GM18520 (cell line): ENCODE results near the gene MPHOSPH8.

Experiments used
- ATAC-seq: cut with Tn5 transposase; IDR thresholded peaks from one replicate; pipeline ENCODE4 v1.9.1; 2021; ENCODE audit not compliant: unreplicated experiment

MPHOSPH8 gene, protein sequence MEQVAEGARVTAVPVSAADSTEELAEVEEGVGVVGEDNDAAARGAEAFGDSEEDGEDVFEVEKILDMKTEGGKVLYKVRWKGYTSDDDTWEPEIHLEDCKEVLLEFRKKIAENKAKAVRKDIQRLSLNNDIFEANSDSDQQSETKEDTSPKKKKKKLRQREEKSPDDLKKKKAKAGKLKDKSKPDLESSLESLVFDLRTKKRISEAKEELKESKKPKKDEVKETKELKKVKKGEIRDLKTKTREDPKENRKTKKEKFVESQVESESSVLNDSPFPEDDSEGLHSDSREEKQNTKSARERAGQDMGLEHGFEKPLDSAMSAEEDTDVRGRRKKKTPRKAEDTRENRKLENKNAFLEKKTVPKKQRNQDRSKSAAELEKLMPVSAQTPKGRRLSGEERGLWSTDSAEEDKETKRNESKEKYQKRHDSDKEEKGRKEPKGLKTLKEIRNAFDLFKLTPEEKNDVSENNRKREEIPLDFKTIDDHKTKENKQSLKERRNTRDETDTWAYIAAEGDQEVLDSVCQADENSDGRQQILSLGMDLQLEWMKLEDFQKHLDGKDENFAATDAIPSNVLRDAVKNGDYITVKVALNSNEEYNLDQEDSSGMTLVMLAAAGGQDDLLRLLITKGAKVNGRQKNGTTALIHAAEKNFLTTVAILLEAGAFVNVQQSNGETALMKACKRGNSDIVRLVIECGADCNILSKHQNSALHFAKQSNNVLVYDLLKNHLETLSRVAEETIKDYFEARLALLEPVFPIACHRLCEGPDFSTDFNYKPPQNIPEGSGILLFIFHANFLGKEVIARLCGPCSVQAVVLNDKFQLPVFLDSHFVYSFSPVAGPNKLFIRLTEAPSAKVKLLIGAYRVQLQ

DNA sequence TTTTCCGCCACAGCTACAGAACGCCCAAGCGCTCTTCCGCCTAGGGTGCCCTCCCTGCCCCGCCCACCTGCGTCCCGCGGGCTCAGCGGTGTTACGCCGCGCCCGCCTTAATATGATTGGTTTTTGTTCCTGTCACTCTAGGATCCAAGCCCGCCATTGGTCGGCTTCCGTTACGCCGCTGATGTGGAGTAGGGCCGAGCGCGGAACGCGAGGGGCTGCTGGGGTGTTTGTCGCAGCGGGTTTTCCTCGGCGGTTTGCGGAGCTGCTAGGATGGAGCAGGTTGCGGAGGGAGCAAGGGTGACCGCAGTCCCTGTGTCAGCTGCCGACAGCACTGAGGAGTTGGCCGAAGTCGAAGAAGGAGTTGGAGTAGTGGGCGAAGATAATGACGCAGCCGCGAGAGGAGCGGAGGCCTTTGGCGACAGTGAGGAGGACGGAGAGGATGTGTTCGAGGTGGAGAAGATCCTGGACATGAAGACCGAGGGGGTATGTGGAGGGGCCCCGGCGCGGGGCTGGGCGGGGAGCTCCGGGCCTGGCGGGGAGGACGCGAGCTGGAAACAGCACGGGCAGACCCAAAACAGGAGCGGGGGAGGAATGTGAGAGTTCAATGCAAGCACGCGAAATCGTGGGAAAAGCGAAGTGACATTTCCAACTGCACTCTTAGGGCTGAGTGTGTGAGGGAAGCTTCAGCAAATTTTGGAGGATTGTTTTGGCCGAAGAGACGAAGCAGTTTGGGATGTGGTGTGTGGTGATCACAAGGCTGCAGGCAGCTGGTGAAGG is at the start of gene MPHOSPH8:
TSS of gene MPHOSPH8 (plus strand) at position 181 of the 777 bp plus-strand sequence. CDS start at position 271, 90 bp downstream.
- peak; percentile 97 for ATAC-seq

DNA sequence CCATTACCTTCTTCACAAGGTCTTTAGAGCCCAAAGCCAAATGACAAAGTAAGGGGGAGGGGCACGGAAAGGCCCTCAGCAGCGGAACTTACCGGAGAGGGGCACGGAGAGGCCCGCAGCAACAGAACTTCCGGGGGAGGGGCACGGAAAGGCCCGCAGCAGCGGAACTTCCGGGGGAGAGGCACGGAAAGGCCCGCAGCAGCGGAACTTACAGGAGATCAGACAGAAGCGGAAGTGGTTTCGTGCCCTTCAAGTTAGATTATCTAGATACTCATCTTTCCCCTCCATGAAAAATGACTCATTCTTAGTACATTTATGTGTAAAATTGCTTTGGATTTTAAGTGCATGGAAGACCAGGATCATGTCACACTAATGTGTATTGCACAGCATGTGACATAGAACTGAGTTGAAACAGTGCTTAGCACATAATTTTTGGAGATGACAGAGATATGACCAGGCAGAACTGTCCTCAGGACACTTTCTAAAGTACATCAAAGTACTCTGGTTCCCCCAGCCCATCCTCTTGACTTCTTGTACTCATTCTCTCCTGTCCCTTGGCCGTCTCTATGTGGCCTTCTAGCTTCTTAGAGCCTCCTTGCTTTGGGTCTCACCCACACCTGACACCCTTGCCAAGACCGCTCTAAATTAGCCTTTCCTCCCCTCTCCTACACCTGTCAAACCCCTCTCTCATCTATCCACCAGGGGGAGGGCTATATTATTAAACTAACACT is 46.4 kb upstream of the MPHOSPH8 start:
- peak; percentile 73 for ATAC-seq

DNA sequence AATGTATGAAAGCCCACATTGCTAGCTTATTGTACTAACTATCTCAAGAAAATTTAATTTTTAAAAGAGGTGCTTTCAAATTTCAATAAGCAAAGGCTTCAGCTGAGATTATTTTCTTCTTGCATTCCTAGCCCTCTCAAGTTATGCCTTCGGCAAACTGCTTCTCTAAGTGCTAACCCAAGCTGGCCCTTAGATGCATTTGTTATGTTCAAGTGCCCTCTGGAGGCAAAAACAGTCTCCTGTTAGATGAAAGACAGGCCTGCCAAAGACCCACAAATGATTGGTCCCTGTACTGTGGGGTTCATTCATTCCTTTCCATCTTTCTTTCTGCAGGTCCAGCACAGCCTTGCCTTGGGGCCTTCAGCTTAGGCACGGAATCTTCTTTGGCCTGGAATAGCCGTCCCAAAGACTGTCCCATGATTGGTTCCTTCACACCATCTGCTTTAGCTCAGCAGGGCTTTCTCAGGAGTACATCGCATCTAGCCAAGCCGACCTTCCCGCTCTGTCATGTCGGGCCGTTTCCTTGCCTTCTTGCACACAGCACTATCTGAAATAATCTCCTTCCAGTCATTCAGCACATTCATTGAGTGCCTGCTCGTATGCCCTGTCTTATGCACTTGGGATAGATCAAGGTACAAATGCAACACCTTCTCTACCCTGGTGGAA is 45.7 kb upstream of the MPHOSPH8 start:
- ATAC-seq = peak; percentile 62

DNA sequence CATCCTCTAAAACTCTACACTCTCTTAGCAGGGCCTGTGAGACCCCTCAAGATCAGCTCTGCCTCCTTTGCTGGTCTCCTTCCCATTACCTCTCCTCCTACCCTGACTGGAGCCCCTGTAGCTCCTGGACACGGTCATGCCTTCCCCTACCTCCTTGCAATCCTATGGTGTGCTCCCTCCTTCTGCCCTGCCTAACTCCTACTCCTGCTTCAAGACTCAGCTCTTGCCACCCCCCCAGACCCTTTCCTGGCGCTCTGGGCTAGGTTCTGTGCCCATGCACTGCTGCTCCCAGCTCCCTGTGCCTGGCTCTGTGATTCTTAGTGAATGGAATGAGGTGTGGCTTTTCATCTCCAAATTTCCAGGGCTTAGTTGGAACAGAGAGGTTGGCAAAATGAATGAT is 44.1 kb upstream of the MPHOSPH8 start:
- no peak for ATAC-seq

DNA sequence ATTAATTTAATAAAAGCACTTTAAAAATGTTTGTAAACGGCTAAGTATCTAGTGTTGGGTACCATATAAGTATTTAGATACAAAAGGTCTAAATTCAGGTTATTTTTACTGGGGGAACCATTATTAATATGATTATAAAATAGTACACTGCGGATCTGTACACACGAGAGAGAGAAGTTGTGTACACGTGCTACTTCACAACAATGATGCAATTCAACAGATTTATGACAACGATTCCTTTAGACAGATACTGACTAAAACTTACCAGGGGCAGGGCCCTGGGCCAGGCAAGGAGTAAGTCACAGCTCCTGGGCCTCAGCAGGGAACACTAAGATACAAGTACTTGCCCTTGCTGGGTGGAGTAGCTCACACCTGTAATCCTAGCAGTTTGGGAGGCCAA is 43.0 kb upstream of the MPHOSPH8 start:
- ATAC-seq = no peak

DNA sequence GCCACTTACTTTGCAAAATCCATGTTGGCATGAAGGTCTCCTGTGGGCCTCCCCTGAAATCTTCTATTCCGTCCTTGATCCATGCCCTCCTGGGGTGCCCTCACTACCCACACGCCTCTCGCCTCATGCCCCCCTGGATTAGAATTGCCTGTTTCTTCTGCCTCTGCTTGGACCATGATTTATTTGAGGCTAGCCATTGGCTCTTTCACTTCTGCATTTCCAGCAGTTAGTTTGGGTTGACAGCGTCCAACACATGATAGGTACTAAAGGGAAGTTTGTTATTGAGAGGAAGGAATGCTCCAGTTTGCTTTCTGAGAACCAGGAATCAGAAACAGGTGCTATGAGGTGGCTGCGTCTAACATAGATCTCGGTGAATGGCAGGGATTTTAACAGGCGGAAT is 41.6 kb upstream of the MPHOSPH8 start:
- no peak for ATAC-seq

DNA sequence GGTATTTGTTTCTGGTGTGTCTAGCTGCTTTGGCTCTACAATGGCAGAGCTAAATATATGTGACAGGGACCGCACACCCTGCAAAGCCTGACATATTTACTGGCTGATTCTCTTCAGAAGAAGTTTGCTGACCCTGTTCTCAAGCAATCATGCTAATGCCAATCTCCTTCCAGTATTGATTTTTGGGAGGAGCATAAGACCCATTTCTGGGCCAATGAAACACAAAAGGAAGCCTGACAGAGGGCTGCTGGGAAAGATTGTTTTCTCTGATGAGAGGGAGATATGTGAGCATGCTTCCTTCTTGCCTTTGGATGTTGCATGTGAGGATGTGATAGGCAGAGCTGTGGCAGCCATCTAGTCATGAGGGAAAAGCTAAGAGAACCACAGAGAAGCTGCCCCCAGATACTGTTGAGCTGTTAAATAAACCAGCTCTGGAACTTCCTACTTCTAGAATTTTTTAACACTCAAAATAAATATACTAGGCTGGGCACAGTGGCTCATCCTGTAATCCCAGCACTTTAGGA is 40.7 kb upstream of the MPHOSPH8 start:
- ATAC-seq = no peak

DNA sequence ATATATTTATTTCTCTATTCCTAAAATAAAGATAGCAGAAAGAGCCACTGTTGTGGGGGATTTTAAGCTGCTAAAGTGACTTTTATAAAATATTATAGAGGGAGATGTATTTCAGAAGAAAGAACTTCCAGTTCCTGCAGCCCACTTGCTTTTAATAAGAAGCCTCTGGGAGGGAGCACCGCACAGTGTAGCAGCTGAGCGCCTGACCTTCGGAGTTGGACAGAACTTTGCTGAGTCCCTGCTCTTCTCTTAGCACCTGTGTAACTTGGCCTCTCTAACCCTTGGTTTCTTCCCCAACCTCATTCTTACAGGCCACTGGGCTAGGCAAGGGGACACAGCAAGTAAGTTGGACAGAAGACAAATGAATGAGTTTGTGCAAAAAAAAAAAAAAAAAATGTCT is 37.4 kb upstream of the MPHOSPH8 start:
- no peak for ATAC-seq

DNA sequence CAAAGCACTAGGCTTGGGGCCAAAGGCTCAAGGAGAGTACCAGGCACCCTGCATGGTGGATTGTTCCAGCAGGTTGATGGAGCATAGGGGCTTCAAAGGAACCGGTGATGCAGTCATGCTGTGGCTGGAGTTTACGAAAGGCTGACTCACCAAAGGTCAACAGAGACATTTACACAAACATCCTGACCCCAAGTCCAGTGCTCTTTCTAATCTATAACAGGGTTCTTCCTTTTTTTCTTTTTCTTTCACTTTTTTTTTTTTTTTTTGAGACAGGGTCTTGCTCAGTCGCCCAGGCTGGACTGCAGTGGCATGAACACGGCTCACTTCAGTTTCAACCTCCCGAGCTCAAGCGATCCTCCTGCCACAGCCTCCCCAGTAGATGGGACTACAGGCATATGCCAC is 36.5 kb upstream of the MPHOSPH8 start:
- ATAC-seq = no peak

DNA sequence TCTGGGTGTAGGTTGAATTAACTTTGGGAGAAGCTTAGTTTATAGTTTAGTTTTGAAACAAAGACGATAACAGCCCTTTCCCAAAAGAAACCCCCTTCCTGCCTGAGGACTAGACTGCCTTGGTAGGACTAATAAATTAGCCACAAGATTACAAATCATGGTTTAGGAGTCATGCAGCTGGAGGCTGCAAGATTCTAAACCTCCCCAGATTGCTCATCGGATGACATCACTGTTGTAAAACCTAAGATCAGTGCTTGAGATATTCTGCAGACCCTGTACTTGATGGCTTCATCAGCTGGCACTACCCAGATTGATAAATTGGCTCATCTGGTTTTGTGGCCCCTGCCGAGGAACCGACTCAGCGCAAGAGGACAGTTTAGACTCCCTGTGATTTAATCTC is 35.9 kb upstream of the MPHOSPH8 start:
- ATAC-seq = no peak

DNA sequence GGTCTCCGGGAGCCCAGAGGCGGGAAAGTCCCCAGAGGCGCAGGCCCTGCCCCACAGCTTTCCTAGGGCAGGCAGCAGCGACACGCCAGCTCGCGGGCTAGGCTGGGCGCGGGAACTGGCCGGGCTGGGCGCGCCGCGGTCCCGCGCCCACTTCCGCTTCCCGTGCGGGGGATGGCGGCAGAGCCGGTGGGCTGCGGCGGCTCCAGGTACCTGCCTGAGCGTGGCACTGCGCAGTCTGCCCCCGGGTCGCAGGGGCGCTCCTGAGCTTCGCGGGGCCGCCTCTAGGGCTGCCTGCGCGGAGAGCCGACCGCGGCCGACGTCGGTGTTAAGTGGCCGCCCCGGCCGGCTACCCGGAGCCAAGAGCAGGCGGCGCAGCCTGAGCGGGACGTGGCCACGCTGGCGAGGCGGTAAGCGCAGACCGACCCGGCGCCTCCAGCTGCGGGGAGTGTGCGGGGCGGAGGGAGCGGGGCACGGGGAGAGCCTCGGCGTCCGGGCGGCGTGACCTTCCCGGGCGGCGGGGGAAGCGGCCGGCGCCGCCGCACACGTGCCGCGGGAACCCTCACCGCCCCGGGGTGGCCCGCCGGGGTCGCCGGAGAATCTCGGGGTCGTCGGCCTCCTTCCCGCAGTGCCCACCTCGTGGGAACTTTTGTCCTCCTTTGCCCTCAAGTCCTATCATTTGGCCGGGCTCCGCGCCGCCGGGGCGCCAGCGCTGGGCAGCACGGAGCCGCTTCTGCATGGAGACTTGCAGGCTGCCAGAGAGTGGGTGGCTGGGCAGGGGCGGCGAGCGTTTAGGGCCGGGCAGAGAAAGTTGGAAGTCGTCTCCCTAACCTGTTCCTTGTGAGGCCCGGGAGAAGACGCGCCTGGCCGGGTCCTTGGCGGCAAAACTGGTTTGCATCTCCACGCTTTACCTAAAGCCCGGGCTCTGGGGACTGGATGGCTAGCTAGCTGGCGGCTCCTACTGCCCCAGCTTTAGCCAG is 31.4 kb upstream of the MPHOSPH8 start:
- peak; percentile 84 for ATAC-seq

DNA sequence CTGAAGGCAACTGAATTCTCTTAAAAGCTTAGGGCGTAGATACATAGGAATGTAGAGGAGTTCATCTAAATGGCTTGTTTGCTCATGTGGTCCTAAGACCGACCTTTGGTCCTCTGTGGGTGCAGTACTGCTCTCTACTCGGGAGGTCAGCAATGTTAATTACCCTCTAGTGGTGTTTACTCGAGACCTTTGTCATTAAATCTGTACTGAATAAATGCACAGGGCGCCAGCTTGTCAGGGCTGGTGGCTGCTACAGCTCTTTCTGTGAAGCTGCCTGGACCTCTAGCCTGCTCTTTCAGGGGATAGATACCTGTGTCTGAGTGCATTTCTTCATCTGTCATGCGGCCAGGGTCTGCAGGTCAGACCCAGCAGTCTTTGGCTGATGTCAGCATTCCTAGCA is 29.2 kb upstream of the MPHOSPH8 start:
- no peak for ATAC-seq

DNA sequence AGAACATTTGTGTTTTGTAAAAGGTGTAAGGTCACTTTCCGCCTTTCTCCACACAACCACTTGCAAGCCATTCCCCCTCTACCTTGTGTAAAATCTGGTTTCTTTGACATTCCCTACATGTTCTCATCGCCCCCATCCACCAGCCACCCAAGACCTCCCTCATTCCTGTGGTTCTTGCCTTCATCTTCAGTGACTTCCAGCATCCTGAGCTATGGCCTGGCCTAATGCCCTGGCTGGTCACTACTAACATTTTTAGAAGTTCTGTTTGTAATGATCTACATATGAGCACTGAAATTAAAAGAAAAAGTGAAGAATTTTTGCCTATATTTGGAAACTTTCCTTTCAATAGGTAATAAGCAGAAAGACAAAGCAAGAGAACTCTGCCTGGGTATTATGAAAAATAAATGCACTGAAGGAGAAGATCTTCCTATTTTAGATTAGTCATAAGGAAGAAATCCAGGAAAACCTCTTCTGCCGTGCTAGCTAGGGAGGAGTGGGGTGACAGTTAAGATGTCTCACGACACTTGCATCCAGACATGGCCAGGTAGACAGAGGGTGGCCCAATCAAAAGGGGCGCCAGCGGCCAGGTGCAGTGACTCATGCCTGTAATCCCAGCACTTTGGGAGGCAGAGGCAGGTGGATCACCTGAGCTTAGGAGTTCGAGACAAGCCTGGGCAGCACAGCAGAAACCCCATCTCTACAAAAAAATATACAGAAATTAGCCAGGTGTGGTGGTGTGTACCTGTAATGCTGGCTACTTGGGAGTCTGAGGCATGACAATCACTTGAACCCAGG is 28.1 kb upstream of the MPHOSPH8 start:
- ATAC-seq = no peak

DNA sequence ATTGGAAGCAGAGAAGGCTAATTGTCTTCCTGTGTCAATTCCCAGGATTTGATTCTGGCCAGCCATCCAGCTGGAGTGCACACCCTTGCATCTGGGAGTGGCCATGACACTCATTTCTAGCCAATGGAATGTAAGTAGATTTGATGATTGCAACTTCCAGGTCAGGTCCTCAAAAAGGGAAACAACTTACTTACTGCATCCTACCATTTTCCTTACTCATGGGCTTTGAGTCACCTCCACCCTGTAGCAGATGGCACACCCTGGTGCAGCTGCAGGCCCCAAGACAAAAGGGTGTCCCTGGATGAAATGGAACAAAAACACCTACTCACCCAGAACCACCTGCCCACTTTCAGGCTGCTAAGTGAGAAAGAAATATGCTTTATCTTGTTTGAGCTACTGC is 27.3 kb upstream of the MPHOSPH8 start:
- no peak for ATAC-seq

DNA sequence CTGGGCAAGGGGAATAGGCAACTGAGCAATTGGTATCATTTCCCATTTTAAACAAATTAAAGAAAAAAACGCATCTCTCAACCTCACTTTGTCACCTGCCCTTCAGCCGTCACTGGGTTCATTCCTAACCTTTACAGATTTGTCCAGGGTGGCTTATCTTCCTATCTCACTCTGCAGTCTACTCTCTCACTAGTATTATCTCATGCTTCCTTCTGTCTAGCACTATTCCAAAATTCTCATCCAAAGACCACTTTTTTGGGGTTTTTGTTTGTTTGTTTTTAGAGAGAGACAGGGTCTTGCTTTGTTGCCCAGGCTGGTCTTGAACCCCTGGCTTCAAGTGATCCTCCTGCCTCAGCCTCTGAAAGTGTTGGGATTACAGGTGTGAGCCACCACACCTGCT is 26.7 kb upstream of the MPHOSPH8 start:
- no peak for ATAC-seq

DNA sequence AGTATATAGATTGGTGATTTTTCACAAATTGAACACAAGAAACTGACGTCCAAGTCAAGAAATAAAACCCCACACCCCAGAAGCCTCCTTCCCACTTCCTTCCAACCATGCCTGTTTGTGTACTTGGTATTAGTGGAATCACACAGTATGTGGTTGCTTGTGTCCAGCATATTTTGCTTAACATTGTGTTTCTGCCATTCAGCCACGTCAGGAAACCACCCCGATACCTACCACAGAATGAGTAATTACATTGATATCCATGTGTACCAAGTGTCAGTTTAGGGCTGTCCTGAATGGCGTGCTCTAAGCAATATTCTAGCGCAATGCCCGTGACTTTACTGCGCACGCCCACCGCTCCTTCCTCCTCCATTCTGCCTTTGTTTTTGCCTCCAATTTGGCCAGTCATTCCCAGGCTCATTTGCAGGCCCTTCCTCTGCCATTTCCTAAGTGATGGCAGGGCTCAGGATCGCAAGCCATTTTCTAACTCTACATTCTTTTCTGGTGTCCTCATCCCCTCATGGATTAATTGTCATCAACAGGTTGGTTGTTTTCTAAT is 25.9 kb upstream of the MPHOSPH8 start:
- no peak for ATAC-seq

DNA sequence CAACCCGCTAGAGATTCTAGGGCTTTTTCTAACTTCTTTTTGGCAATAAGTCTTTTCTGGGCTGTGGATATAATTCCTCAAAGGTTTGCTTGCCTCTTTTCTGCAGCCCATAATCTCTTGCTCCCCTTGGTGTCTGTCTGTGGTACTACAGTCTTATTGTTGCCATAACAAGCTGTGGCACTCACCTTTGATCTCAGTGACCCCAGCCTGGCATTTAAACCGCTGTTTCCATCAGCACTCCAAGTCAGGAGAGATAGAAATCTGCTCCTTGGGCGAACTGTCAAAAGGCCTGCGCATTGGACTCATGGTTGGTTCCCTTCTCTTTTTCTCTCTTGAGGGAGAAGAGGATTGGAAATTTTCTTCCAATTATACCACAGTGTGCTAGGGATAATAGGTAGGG is 14.5 kb upstream of the MPHOSPH8 start:
- ATAC-seq = peak; percentile 53

DNA sequence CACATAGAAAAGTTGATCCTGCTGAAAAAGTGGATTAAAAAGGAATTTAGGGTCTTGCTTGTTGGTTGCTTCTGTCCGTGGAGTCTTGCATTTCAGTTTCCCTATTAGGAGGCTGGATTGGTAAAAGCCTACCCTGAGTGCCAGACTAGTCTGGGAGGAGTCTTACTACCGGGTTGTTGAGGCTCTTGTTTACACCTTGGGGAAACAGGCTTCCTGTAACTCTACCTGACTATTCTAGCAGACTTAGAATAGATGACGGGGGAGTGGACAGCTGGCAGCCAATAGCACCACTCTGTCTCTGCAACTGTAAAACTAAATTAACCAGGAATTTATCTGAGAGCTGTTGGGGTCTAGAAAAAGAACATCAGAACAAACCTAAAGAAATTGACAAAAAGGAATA is 11.3 kb upstream of the MPHOSPH8 start:
- ATAC-seq = no peak
